AG04450 (cell line): Measurements from ENCODE around the gene HSPB9. TPM values are rescaled to one million over a fixed set of nuclear protein-coding genes. Genes with fewer than 3 reads are reported as not detected.
"Not testable (repeated sequence)": the region's sequence is repeated elsewhere in the genome, so short reads cannot be mapped to it uniquely, and the experiment has no call there.

Experiments
- CTCF ChIA-PET: fragments of 300-600, 350-600 bp; formaldehyde crosslinking; extraction: SDS; loops from one replicate; lab custom pipeline; 2022; ENCODE audit warnings: antibody characterized with exemption, inconsistent platforms; lab: Charles Lee
- POLR2A ChIA-PET: fragments of 350-600 bp; formaldehyde crosslinking; extraction: SDS; loops from one replicate; lab custom pipeline; 2021; ENCODE audit warnings: antibody characterized with exemption, inconsistent platforms; lab: Yijun Ruan, JAX
- DNase-seq: peaks from one replicate; pipeline ENCODE4 v3.0.0-alpha.2; 2011; ENCODE audit warnings: low read depth, low spot score
- H3K27ac ChIP-seq: one replicate; pipeline ENCODE4 v1.5.1; 2012; ENCODE audit warnings: low read depth, low read length, control low read depth
- H3K27me3 ChIP-seq: one replicate; pipeline ENCODE4 v1.6.0; 2012; ENCODE audit warnings: low read length; ENCODE audit not compliant: control insufficient read depth, insufficient read depth
- H3K4me3 ChIP-seq: 2 replicates; pipeline ENCODE4 v1.5.1; 2011; ENCODE audit warnings: mild to moderate bottlenecking, low read depth, low read length, control low read depth
- H3K9me3 ChIP-seq: 2 replicates; pipeline ENCODE4 v1.5.1; 2012; ENCODE audit warnings: low read length; ENCODE audit not compliant: control insufficient read depth, insufficient read depth
- CTCF ChIP-seq: IDR thresholded peaks from 2 replicates; pipeline ENCODE4 v1.5.1; 2011; ENCODE audit warnings: low read depth, low read length, control low read depth, inconsistent platforms
- polyA plus RNA-seq: library from polyadenylated mRNA; depleted of rRNA; stranded (reverse); fragments of >200 nt; gene quantifications from 2 replicates; pipeline ENCODE4 v1.2.3, GENCODE V29; 2011

Gene HSPB9
- polyA plus RNA-seq, 1 experiment, result not detected

- DNase-seq, result no peak
- TF ChIP-seq CTCF, result no peak
- ChIA-PET CTCF (no interaction called here), POLR2A (no interaction called here)
- Histone ChIP-seq H3K9me3 (no peaks in the 10 kb centered on the region), H3K27me3 (no peaks in the 10 kb centered on the region), H3K4me3 (no peak overlapping the region), H3K27ac (no peak overlapping the region)
Measured at GRCh38 chr17:42141382-42141781, 18.8 kb downstream of the HSPB9 start.

- no peak for DNase-seq
- peak overlapping the region; percentile 53 for H3K27ac ChIP-seq
- no peak overlapping the region for H3K4me3 ChIP-seq
- ChIA-PET CTCF (interaction anchor here (0.9 to 2.4 kb wide), 2 partner anchors 11 to 385 kb away, joined by 3 to 5 read pairs; no protein-coding TSS in a partner anchor), POLR2A (interaction anchor here (0.6 to 1.5 kb wide), 2 partner anchors 11 to 46 kb away, joined by 3 to 9 read pairs; no protein-coding TSS in a partner anchor)
- H3K9me3 ChIP-seq, result no peaks in the 10 kb centered on the region
- TF ChIP-seq CTCF, result no peak
- H3K27me3 ChIP-seq, result no peaks in the 10 kb centered on the region
Measured at GRCh38 chr17:42142371-42142896, 19.8 kb downstream of the HSPB9 start.

GRCh38 chr17:42143138-42143537, 20.5 kb downstream of the HSPB9 start:
- ChIA-PET POLR2A (interaction anchor here (1.5 kb wide), 1 partner anchor 11 kb away, joined by 9 read pairs; no protein-coding TSS in a partner anchor), CTCF (interaction anchor here (0.9 to 2.4 kb wide), 2 partner anchors 10 to 384 kb away, joined by 3 to 5 read pairs; no protein-coding TSS in a partner anchor)
- peak overlapping the region; percentile 53 for H3K27ac ChIP-seq
- not testable (repeated sequence) for H3K27me3 ChIP-seq, H3K4me3 ChIP-seq, H3K9me3 ChIP-seq, DNase-seq

- Histone ChIP-seq H3K9me3 (no peaks in the 10 kb centered on the region), H3K27ac (no peak overlapping the region), H3K27me3 (no peaks in the 10 kb centered on the region), H3K4me3 (no peak overlapping the region)
- DNase-seq, result no peak
- TF ChIP-seq CTCF, result no peak
- POLR2A ChIA-PET, result interaction anchor here (0.7 kb wide), 2 partner anchors 123 to 135 kb away, joined by 5 to 6 read pairs; no protein-coding TSS in a partner anchor
- CTCF ChIA-PET, result no interaction called here
Measured at GRCh38 chr17:42146911-42147607, 24.5 kb downstream of the HSPB9 start.

- Histone ChIP-seq H3K9me3 (no peaks in the 10 kb centered on the region; the same call in 1 of the 2 replicates), H3K4me3 (peak overlapping the region; percentile 99), H3K27ac (peak overlapping the region; percentile 57), H3K27me3 (no peaks in the 10 kb centered on the region)
- CTCF ChIA-PET, result interaction anchor here (1.1 kb wide), 1 partner anchor 11 kb away, joined by 5 read pairs; no protein-coding TSS in a partner anchor
- POLR2A ChIA-PET, result interaction anchor here (0.6 to 1.6 kb wide), 3 partner anchors 12 to 151 kb away, joined by 3 to 9 read pairs (median 4); no protein-coding TSS in a partner anchor
- no peak for TF ChIP-seq CTCF
- no peak for DNase-seq
Measured at GRCh38 chr17:42153919-42154742, 31.5 kb downstream of the HSPB9 start.
